SU-DHL-6 (cell line): Measurements from ENCODE around the gene RELN.

ENCODE experiments used
- CTCF ChIP-seq: fragments of 200-600 bp; sonication (generic); IDR thresholded peaks from one replicate; pipeline ENCODE4 v1.5.1; 2017; ENCODE audit warnings: antibody characterized with exemption, mild to moderate bottlenecking, low read length, moderate library complexity; ENCODE audit not compliant: insufficient read depth, poor library complexity, severe bottlenecking
- EZH2phosphoT487 ChIP-seq: fragments of 200-600 bp; sonication (generic), shearing (Covaris generic); conservative IDR thresholded peaks from 2 replicates; pipeline ENCODE4 v1.6.1; 2018; ENCODE audit warnings: mild to moderate bottlenecking, antibody characterized with exemption, low read length, moderate library complexity, mixed read lengths

GRCh38 chr7:103630318-103630717 is 359.1 kb downstream of the RELN start:
- no peak for TF ChIP-seq CTCF
- no peak for TF ChIP-seq EZH2phosphoT487
